ENCODE data around the gene SLC39A7. TPM values are rescaled to one million over a fixed set of nuclear protein-coding genes. Genes with fewer than 3 reads are reported as not detected.

The SLC39A7 gene
- total and polyA plus RNA-seq, 4 donors = 8.9 to 112 (median 71.1) TPM

GRCh38 chr6:33171880-33172687 lies 28.6 kb upstream of the SLC39A7 start (continued):
- TF ChIP-seq ATF3 (IDR thresholded peaks at IDR 0.05) = no peak

- Histone ChIP-seq H3K27me3 (ENCODE audit: control insufficient read depth in 4 of 4, insufficient read depth in 4 of 4, low read length in 3 of 4) (no peaks in the 10 kb centered on the region), H3K4me1 (ENCODE audit: control insufficient read depth in 4 of 4, insufficient read depth in 4 of 4, low read length in 3 of 4) (no peaks in the 10 kb centered on the region), H3K9me3 (ENCODE audit: control insufficient read depth in 4 of 4, low read length in 3 of 4) (no peaks in the 10 kb centered on the region), H3K27ac (ENCODE audit: low read depth in 1 of 2, low read length in 2 of 2) (no peak overlapping the region), H3K9ac (ENCODE audit: low read depth in 1 of 2, low read length in 2 of 2) (no peak overlapping the region), H3K4me3 (ENCODE audit: low read depth in 1 of 3, low read length in 3 of 3) (no peak overlapping the region), H3K36me3 (ENCODE audit: control insufficient read depth in 4 of 4, insufficient read depth in 3 of 4, low read depth in 1 of 4, low read length in 3 of 4) (no peaks in the 10 kb centered on the region)
- TF ChIP-seq CTCF (IDR thresholded peaks at IDR 0.05; ENCODE audit: low read depth, low read length, missing input control) (peak; percentile 52), RAD21 (IDR thresholded peaks at IDR 0.05) (peak; percentile 77 to 82), HNF4A (conservative IDR thresholded peaks at IDR 0.05) (no peak)
- DNase-seq (ENCODE audit: low spot score) = no peak
- WGBS = 58% methylated on average over 16 of the region's 16 CpGs
Observed at GRCh38 chr6:33172688-33173534, 27.8 kb upstream of the SLC39A7 start.

- 71% methylated on average over 11 of the region's 11 CpGs for WGBS
- DNase-seq (ENCODE audit: low spot score) = no peak
Observed at GRCh38 chr6:33173535-33174180, 27.0 kb upstream of the SLC39A7 start.

More at GRCh38 chr6:33173535-33174180, 27.0 kb upstream of the SLC39A7 start:
- TF ChIP-seq REST (IDR thresholded peaks at IDR 0.05) (no peak), GABPA (IDR thresholded peaks at IDR 0.05 in 1 of 2, conservative IDR thresholded peaks at IDR 0.05 in 1 of 2) (no peak), RAD21 (IDR thresholded peaks at IDR 0.05) (no peak), ATF3 (IDR thresholded peaks at IDR 0.05) (no peak), HNF4G (IDR thresholded peaks at IDR 0.05) (no peak), RXRA (IDR thresholded peaks at IDR 0.05) (no peak), FOXA1 (IDR thresholded peaks at IDR 0.05) (no peak), MAX (IDR thresholded peaks at IDR 0.05) (no peak), JUND (IDR thresholded peaks at IDR 0.05) (no peak), YY1 (IDR thresholded peaks at IDR 0.05) (no peak), EGR1 (IDR thresholded peaks at IDR 0.05; ENCODE audit: low read depth in 2 of 2) (no peak), CTCF (IDR thresholded peaks at IDR 0.05; ENCODE audit: low read depth, low read length, missing input control) (no peak), SP1 (IDR thresholded peaks at IDR 0.05) (no peak)
- Histone ChIP-seq H3K27me3 (ENCODE audit: control insufficient read depth in 4 of 4, insufficient read depth in 4 of 4, low read length in 3 of 4) (no peaks in the 10 kb centered on the region), H3K9me3 (ENCODE audit: control insufficient read depth in 4 of 4, low read length in 3 of 4) (no peaks in the 10 kb centered on the region), H3K9ac (ENCODE audit: low read depth in 1 of 2, low read length in 2 of 2) (no peak overlapping the region), H3K4me3 (ENCODE audit: low read depth in 1 of 3, low read length in 3 of 3) (no peak overlapping the region), H3K36me3 (ENCODE audit: control insufficient read depth in 4 of 4, insufficient read depth in 3 of 4, low read depth in 1 of 4, low read length in 3 of 4) (no peaks in the 10 kb centered on the region), H3K4me1 (ENCODE audit: control insufficient read depth in 4 of 4, insufficient read depth in 4 of 4, low read length in 3 of 4) (no peaks in the 10 kb centered on the region), H3K27ac (ENCODE audit: low read depth in 1 of 2, low read length in 2 of 2) (no peak overlapping the region)

Data from liver (tissue), 9 donors.